ENCODE measurements around the gene SMIM35.
"Not testable (repeated sequence)": the region's sequence is repeated elsewhere in the genome, so short reads cannot be mapped to it uniquely, and the experiment has no call there.

Gene SMIM35

GRCh38 chr11:117979481-117980211 lies 107.1 kb downstream of the SMIM35 start:
- H3K27me3 ChIP-seq (ENCODE audit: control insufficient read depth, low read length), result no peaks in the 10 kb centered on the region
- peaks cover 7% of the 10 kb centered on the region for H3F3A ChIP-seq (ENCODE audit: control insufficient read depth, insufficient read depth)
- peak overlapping the region; percentile 25; the same call in 1 of the 2 replicates for H3K4me2 ChIP-seq (ENCODE audit: low read length)
- TF ChIP-seq EZH2phosphoT487 (IDR thresholded peaks at IDR 0.05; ENCODE audit: borderline replicate concordance, low read length), result no peak
- TF ChIP-seq, protein P1, sequence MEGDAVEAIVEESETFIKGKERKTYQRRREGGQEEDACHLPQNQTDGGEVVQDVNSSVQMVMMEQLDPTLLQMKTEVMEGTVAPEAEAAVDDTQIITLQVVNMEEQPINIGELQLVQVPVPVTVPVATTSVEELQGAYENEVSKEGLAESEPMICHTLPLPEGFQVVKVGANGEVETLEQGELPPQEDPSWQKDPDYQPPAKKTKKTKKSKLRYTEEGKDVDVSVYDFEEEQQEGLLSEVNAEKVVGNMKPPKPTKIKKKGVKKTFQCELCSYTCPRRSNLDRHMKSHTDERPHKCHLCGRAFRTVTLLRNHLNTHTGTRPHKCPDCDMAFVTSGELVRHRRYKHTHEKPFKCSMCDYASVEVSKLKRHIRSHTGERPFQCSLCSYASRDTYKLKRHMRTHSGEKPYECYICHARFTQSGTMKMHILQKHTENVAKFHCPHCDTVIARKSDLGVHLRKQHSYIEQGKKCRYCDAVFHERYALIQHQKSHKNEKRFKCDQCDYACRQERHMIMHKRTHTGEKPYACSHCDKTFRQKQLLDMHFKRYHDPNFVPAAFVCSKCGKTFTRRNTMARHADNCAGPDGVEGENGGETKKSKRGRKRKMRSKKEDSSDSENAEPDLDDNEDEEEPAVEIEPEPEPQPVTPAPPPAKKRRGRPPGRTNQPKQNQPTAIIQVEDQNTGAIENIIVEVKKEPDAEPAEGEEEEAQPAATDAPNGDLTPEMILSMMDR (IDR thresholded peaks at IDR 0.05; ENCODE audit: low read depth, low read length, poor library complexity, severe bottlenecking), result no peak
- peaks cover 35% of the 10 kb centered on the region for H3K4me1 ChIP-seq (ENCODE audit: control insufficient read depth, low read length)
- H3K27ac ChIP-seq (ENCODE audit: low read depth, low read length), result no peak overlapping the region
- H3K36me3 ChIP-seq (ENCODE audit: control insufficient read depth, low read length), result peaks cover 15% of the 10 kb centered on the region; the same call in 1 of the 2 replicates
- H4K20me1 ChIP-seq (ENCODE audit: control insufficient read depth, insufficient read depth, low read depth, low read length), result no peaks in the 10 kb centered on the region
- H3K4me3 ChIP-seq (ENCODE audit: low read length), result no peak overlapping the region
- peaks cover 4% of the 10 kb centered on the region; the same call in 1 of the 2 replicates for H3K9me3 ChIP-seq (ENCODE audit: control insufficient read depth, insufficient read depth, low read length)
- H3K79me2 ChIP-seq (ENCODE audit: control insufficient read depth, low read length), result no peaks in the 10 kb centered on the region
- no peaks in the 10 kb centered on the region for H3K9me2 ChIP-seq (replicated peaks; ENCODE audit: control insufficient read depth, low read length)

- no peaks in the 10 kb centered on the region for H3K9me2 ChIP-seq (replicated peaks; ENCODE audit: control insufficient read depth, low read length)
- H3F3A ChIP-seq (ENCODE audit: control insufficient read depth, insufficient read depth), result peaks cover 4% of the 10 kb centered on the region
- TF ChIP-seq, protein P1 (IDR thresholded peaks at IDR 0.05; ENCODE audit: low read depth, low read length, poor library complexity, severe bottlenecking), result no peak
- no peak for TF ChIP-seq EZH2phosphoT487 (IDR thresholded peaks at IDR 0.05; ENCODE audit: borderline replicate concordance, low read length)
- no peak overlapping the region for H3K27ac ChIP-seq (ENCODE audit: low read depth, low read length)
- peak overlapping the region; percentile 25; the same call in 1 of the 2 replicates for H3K4me2 ChIP-seq (ENCODE audit: low read length)
- H3K4me3 ChIP-seq (ENCODE audit: low read length), result no peak overlapping the region
- peaks cover 1% of the 10 kb centered on the region; the same call in 1 of the 2 replicates for H3K9me3 ChIP-seq (ENCODE audit: control insufficient read depth, insufficient read depth, low read length)
- no peaks in the 10 kb centered on the region for H3K79me2 ChIP-seq (ENCODE audit: control insufficient read depth, low read length)
- H4K20me1 ChIP-seq (ENCODE audit: control insufficient read depth, insufficient read depth, low read depth, low read length), result no peaks in the 10 kb centered on the region
- peaks cover 8% of the 10 kb centered on the region; the same call in 1 of the 2 replicates for H3K36me3 ChIP-seq (ENCODE audit: control insufficient read depth, low read length)
- peaks cover 32% of the 10 kb centered on the region for H3K4me1 ChIP-seq (ENCODE audit: control insufficient read depth, low read length)
- H3K27me3 ChIP-seq (ENCODE audit: control insufficient read depth, low read length), result no peaks in the 10 kb centered on the region
These were observed 107.8 kb downstream of the SMIM35 start for GRCh38 chr11:117978991-117979390.

GRCh38 chr11:117978291-117978910 lies 108.4 kb downstream of the SMIM35 start:
- not testable (repeated sequence) for H3K36me3 ChIP-seq (ENCODE audit: control insufficient read depth, low read length); H3K4me2 ChIP-seq (ENCODE audit: low read length); H3K79me2 ChIP-seq (ENCODE audit: control insufficient read depth, low read length); H3K27me3 ChIP-seq (ENCODE audit: control insufficient read depth, low read length); H3K9me2 ChIP-seq (replicated peaks; ENCODE audit: control insufficient read depth, low read length); H3K27ac ChIP-seq (ENCODE audit: low read depth, low read length); H3K9me3 ChIP-seq (ENCODE audit: control insufficient read depth, insufficient read depth, low read length); H3F3A ChIP-seq (ENCODE audit: control insufficient read depth, insufficient read depth); H4K20me1 ChIP-seq (ENCODE audit: control insufficient read depth, insufficient read depth, low read depth, low read length); H3K4me3 ChIP-seq (ENCODE audit: low read length)
- H3K4me1 ChIP-seq (ENCODE audit: control insufficient read depth, low read length), result peaks cover 36% of the 10 kb centered on the region

DNA sequence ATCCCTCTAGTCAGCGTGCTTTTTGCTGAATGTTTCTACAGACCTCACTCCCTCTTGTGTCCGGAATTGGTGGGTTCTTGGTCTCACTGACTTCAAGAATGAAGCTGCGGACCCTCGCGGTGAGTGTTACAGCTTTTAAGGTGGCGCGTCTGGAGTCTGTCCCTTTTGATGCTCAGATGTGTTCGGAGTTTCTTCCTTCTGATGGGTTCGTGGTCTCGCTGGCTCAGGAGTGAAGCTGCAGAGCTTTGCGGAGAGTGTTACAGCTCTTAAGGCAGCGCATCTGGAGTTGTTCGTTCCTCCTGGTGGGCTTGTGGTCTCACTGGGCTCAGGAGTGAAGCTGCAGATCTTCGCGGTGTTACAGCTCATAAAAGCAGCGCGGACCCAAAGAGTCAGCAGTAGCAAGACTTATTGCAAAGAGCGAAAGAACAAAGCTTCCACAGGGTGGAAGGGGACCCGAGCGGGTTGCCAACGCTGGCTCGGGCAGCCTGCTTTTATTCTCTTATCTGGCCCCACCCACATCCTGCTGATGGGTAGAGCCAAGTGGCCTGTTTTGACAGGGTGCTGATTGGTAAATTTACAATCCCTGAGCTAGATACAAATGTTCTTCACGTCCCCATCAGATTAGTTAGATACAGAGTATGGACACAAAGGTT lies 109.0 kb downstream of the SMIM35 start:
- H3K9me2 ChIP-seq (replicated peaks; ENCODE audit: control insufficient read depth, low read length); H3K79me2 ChIP-seq (ENCODE audit: control insufficient read depth, low read length); H3K27me3 ChIP-seq (ENCODE audit: control insufficient read depth, low read length); H3K27ac ChIP-seq (ENCODE audit: low read depth, low read length); H3K36me3 ChIP-seq (ENCODE audit: control insufficient read depth, low read length); H4K20me1 ChIP-seq (ENCODE audit: control insufficient read depth, insufficient read depth, low read depth, low read length); H3F3A ChIP-seq (ENCODE audit: control insufficient read depth, insufficient read depth); H3K9me3 ChIP-seq (ENCODE audit: control insufficient read depth, insufficient read depth, low read length); H3K4me3 ChIP-seq (ENCODE audit: low read length): not testable (repeated sequence)
- peak overlapping the region; percentile 16; the same call in 1 of the 2 replicates for H3K4me2 ChIP-seq (ENCODE audit: low read length)
- H3K4me1 ChIP-seq (ENCODE audit: control insufficient read depth, low read length), result peaks cover 42% of the 10 kb centered on the region

All from DOHH2 (cell line).